Cardiac ventricle fibroblast (primary cell): Measurements from ENCODE around the gene GABRR2. TPM values are rescaled to one million over a fixed set of nuclear protein-coding genes. Genes with fewer than 3 reads are reported as not detected.

Experiments
- total RNA-seq: library from RNA; depleted of rRNA; stranded (reverse); fragments of >200 nt; gene quantifications from 2 replicates; pipeline ENCODE4 v1.2.3, GENCODE V29; 2015

The GABRR2 gene
- total RNA-seq: not detected in 2 replicates

DNA sequence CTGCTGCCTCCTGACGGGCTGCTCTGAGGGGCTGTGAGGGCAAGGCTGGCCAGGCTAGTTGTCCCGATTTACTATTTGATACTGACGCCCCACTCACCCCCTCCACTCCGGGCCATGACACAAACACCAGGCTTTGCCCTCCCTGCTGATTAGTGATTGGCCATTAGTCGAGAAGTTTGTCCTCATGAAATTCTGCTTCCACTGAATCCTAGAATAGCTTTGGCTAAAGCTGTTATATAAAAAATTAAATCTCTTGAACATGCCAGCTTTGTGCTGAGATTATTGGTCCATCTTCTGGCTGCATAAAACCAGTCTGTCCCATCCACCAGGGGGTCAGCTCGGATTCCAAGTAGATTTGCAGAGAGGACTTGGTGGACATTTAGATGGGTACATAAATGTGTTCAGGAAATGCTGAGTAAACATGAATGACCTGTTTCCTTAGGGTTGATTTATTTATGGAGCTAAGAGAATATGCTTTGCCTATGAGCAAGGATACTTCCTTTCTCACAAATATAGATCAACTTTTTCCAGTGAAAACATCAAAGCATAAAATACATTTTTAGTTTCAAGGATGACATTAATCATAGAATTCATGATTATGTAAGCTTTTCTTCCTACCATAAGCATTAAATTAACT lies at the start of gene GABRR2:
TSS of gene GABRR2 (minus strand) at position 51 of the 637 bp plus-strand sequence. CDS start 134 bp downstream, outside the sequence.

DNA sequence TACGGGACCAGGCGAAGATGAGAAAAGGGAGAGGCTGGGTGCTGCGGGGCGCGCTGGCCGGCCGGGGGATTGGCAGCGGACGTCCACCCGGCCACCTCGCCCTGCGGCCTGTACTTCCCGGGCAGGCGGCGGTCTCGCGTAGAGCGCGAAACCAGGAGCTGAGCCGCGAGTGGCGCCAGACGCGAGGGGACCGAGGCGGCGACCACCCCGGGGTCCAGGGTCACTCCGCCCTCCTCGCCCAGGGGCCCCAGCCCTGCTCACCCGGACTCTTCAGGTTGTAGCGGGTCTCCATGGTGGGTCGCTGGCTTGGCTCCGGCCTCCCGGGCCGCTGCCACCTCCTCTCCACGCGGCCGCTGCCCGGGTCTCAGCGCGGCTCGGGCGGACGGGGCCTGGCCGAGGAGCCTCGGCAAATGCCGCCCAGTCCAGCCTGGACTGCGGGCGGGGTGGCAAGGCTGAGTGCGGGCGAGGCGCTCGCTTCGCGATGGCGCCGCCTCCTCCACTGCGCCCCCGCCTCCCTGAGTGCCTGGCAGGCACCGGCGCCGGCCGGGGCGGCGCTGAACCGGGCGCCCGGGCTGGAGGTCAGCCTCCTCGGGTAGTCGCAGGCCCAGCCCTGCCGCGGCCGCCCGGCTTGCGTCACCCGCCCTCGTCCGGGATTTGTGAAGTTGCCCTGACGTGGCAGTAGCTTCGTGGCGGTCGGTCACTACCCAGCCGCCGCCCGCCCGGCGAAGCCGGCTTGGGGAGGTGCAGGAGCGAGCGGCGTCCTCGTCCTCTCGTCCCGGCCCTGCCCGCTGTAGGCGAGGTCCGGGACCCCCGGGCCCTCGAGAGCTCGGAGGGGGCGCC lies 37.4 kb upstream of the GABRR2 start, which contains the start of gene UBE2J1:
TSS of gene UBE2J1 (minus strand) at position 445 of the 840 bp plus-strand sequence. CDS start at position 292, 153 bp downstream.

DNA sequence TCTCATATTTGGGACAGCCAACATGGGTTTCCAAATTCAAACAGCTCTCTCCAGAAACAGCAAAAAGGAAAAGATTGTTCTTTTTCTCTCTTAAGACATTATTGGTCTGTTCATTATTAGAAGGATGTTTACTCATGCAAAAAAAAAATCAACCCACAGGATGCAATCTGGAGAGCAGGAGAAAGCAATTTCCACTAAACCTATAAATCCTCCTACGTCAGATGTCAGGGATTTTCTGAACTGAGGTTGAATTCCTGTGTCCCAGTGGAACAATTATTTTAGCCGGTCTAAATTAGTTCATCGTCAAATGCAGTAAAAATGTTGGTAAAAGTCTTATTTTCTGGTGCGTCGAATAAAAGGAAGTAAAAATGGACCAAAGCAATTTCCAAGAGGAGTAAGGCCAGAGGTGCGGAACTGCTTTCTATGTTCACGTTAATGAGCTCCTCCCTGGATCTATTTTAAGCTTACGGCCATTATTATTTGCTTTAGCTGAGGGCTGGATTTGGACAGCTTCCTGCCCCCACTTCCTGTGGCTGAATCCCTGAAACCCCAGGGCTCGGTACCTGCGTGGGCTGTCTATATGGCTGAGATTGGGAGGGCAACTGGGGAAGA lies 97.7 kb downstream of the GABRR2 start, which contains the start of gene GABRR1:
TSS of gene GABRR1 (minus strand) at position 60 of the 612 bp plus-strand sequence. CDS start at position 24, 36 bp downstream.

Other genes starting within 250 kb of the GABRR2 start
- gene PNRC1, start 234.5 kb downstream of the GABRR2 start, total RNA-seq: 203 and 231 TPM in 2 replicates
- 0.24 and 0.62 TPM in 2 replicates for gene SRSF12, start 197.2 kb downstream of the GABRR2 start, total RNA-seq
- gene PM20D2, start 169.2 kb downstream of the GABRR2 start, total RNA-seq: 1.6 and 3.1 TPM in 2 replicates
- not detected in 2 replicates for gene GABRR1, start 97.9 kb downstream of the GABRR2 start, total RNA-seq
- gene UBE2J1, start 37.4 kb upstream of the GABRR2 start, total RNA-seq: 29.5 and 31.1 TPM in 2 replicates
- gene RRAGD, start 97.0 kb upstream of the GABRR2 start, total RNA-seq: 0.20 and 0.75 TPM in 2 replicates
- gene ANKRD6, start 117.9 kb upstream of the GABRR2 start, total RNA-seq: 2.2 and 6.6 TPM in 2 replicates